ENCODE data around the gene GK2.

The GK2 gene

GRCh38 chr4:79381161-79381560 lies 26.9 kb downstream of the GK2 start:
- DNase-seq: no peak

DNA sequence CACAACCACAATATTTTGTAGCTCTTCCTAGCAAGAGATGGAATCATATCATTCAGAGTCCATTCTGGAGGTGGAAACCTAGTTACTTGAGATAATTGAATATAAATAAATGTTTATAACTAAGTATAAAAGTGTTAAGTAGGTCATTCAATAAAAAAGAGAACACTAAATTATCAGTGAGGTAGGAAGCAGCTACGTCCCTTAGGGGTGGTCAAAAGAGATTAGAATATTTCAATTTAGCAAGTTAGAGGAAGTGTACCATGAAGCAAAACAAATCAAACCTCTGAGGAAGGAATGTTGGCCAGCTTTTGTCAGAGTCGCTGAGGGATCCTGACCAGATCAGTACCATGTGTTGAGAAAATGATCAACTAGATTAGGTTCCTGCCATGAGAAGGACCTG lies 38.0 kb downstream of the GK2 start:
- no peak for DNase-seq

GRCh38 chr4:79367096-79367495 lies 40.9 kb downstream of the GK2 start:
- no peak for DNase-seq

GRCh38 chr4:79366422-79366821 lies 41.6 kb downstream of the GK2 start:
- no peak for DNase-seq

GRCh38 chr4:79364061-79364460 lies 44.0 kb downstream of the GK2 start:
- DNase-seq: no peak

DNA sequence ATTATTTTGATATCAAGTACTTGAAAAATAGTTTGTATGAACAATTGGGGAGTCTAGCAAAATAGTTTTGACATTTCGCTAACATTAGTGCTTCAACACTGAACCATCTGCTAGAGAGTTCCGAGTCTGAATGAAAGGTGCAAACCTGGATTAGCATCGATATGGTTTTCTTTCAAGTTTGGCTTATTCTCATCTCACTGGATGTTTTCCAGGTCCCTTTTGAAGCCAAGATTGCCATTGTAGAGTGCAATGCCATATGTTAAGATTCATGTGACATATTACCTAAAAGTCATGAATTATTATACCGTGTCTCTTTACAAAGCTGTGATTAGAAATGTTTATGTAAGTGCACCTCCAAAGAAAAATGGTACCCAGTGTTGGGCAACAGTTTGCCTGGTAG lies 45.4 kb downstream of the GK2 start:
- DNase-seq: no peak

DNA sequence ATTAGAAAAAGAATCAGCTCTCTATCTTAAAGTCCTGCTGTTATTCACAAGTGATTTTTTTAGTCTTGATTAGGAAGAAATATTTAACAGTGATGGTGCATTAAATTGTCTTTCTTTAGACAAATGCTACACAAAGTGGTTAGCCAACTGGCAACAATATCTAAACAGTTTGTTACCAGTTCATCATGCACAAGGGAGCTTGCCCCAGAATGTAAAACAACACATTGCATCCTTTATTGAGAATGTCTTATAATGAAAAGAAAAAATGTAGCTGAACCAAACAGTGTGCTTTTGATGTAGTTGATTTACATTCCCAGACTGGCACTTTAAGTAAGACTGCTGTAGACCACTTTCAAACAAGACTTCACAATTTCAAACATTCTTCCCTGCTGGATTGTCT lies 48.0 kb downstream of the GK2 start:
- no peak for DNase-seq

GRCh38 chr4:79358438-79358837 lies 49.6 kb downstream of the GK2 start:
- no peak for DNase-seq

GRCh38 chr4:79357365-79357764 lies 50.7 kb downstream of the GK2 start:
- DNase-seq: no peak

Measured in bone marrow (tissue), 2 donors.